HepG2 (cell line): ENCODE results near the gene COX7A1. TPM values are rescaled to one million over a fixed set of nuclear protein-coding genes. Genes with fewer than 3 reads are reported as not detected.
A peak's percentile ranks its signal among the peaks of the same experiment; 100 is the strongest.

Source experiments
- ATAC-seq: fragments of 200-7000 bp; cut with Tn5 transposase; 3 replicates; pipeline ENCODE4 v1.9.1; 2020; ENCODE audit warnings: mild to moderate bottlenecking, moderate library complexity
- BruUV-seq: library from RNA; stranded (reverse); fragments of 400-500 nt; replicated peaks from 2 replicates; lab custom pipeline; 2021; lab: Mats Ljungman, UMichigan
- CTCF ChIA-PET: fragments of 300-600 bp; formaldehyde crosslinking; extraction: SDS; loops from one replicate; lab custom pipeline; 2021; ENCODE audit warnings: low total read pairs, inconsistent platforms, low intra/inter-chr PET ratio; lab: Yijun Ruan, JAX
- POLR2A ChIA-PET: fragments of 350-600 bp; sonication (Branson Sonifier 250); formaldehyde crosslinking; loops from one replicate; lab custom pipeline; 2020; ENCODE audit warnings: antibody characterized with exemption, inconsistent platforms; lab: Yijun Ruan, JAX
- DNase-seq: peaks from one replicate; pipeline ENCODE4 v3.0.0-alpha.2; 2015; ENCODE audit warnings: low spot score
- FAIRE-seq: peaks from 3 replicates; lab custom pipeline; 2011; peaks lifted over from hg19 to GRCh38; lab: Jason Lieb, UNC
- H2AFZ ChIP-seq: one replicate; pipeline ENCODE4 v1.6.1; 2011; ENCODE audit warnings: low read length, inconsistent platforms
- H3K27ac ChIP-seq: fragments of 300-600 bp; 3 replicates; pipeline ENCODE4 v1.8.0; 2011; ENCODE audit warnings: mixed run types, mild to moderate bottlenecking, mixed read lengths, low read length, inconsistent platforms; ENCODE audit not compliant: insufficient read depth; ENCODE audit errors: extremely low read length
- H3K27me3 ChIP-seq, 2 experiments: fragments of 200-600 bp in 1 of 2; 2 replicates in 1 of 2; 3 replicates in 1 of 2; pipeline versions ENCODE4 v1.6.0 to v1.8.0; 2011; ENCODE audit warnings: low read length in 2 of 2, mild to moderate bottlenecking in 2 of 2, moderate library complexity in 2 of 2, inconsistent platforms in 1 of 2; ENCODE audit not compliant: insufficient read depth in 2 of 2, control insufficient read depth in 1 of 2
- H3K36me3 ChIP-seq, 2 experiments: fragments of 200-600 bp in 1 of 2; replicated peaks in 1 of 2; 2 replicates in 1 of 2; 3 replicates in 1 of 2; pipeline versions ENCODE4 v1.5.1 to v1.8.0; 2011; ENCODE audit warnings: low read length in 2 of 2, inconsistent platforms in 1 of 2; ENCODE audit not compliant: insufficient read depth in 2 of 2, control insufficient read depth in 1 of 2
- H3K4me1 ChIP-seq: 2 replicates; pipeline ENCODE4 v1.5.1; 2012; ENCODE audit warnings: low read length, inconsistent platforms; ENCODE audit not compliant: insufficient read depth
- H3K4me2 ChIP-seq: 2 replicates; pipeline ENCODE4 v1.6.0; 2011; ENCODE audit warnings: low read depth, low read length, inconsistent platforms
- H3K4me3 ChIP-seq, 3 experiments: fragments of 200-600 bp in 1 of 3; sonication (generic), shearing (Covaris generic) in 1 of 3; replicated peaks in 1 of 3; 2 replicates each; pipeline ENCODE4 v1.5.1; 2011 to 2016; ENCODE audit warnings: low read length in 3 of 3, inconsistent platforms in 2 of 3, low read depth in 2 of 3, mild to moderate bottlenecking in 2 of 3, control low read depth in 1 of 3, mixed read lengths in 1 of 3; ENCODE audit not compliant: insufficient read depth in 1 of 3
- H3K79me2 ChIP-seq: one replicate; pipeline ENCODE4 v1.6.1; 2011; ENCODE audit warnings: low read length, inconsistent platforms; ENCODE audit not compliant: insufficient read depth
- H3K9ac ChIP-seq: 2 replicates; pipeline ENCODE4 v1.6.0; 2011; ENCODE audit warnings: mild to moderate bottlenecking, low read depth, low read length, inconsistent platforms; ENCODE audit not compliant: insufficient read depth
- H3K9me3 ChIP-seq: 2 replicates; pipeline ENCODE4 v1.5.1; 2012; ENCODE audit warnings: mild to moderate bottlenecking, low read length
- H4K20me1 ChIP-seq: 2 replicates; pipeline ENCODE4 v1.6.0; 2011; ENCODE audit warnings: inconsistent platforms, mild to moderate bottlenecking, low read length, moderate library complexity; ENCODE audit not compliant: insufficient read depth
- ASH2L ChIP-seq: fragments of 300-600, 200-600 bp; sonication (generic); IDR thresholded peaks from 2 replicates; pipeline ENCODE4 v1.7.0; 2017; ENCODE audit warnings: low read depth, mild to moderate bottlenecking, moderate library complexity, mixed read lengths, low read length; ENCODE audit not compliant: insufficient read length
- ATF2 ChIP-seq: sonication (generic); formaldehyde crosslinking; IDR thresholded peaks from 2 replicates; pipeline ENCODE4 v1.4.0; 2020; ENCODE audit warnings: missing genetic modification reagents
- BRF2 ChIP-seq: sonication (generic); formaldehyde crosslinking; IDR thresholded peaks from 2 replicates; pipeline ENCODE4 v1.8.1; 2022; ENCODE audit warnings: mild to moderate bottlenecking, missing genetic modification reagents
- ESRRA ChIP-seq: sonication (generic); formaldehyde crosslinking; IDR thresholded peaks from 2 replicates; pipeline ENCODE4 v1.5.1; 2020; ENCODE audit warnings: mild to moderate bottlenecking, low read depth, missing genetic modification reagents
- HHEX ChIP-seq: IDR thresholded peaks from 2 replicates; pipeline ENCODE4 v1.6.1; 2016; ENCODE audit warnings: control low read depth
- IKZF5 ChIP-seq: IDR thresholded peaks from 2 replicates; pipeline ENCODE4 v1.6.1; 2018; ENCODE audit warnings: missing genetic modification reagents, mild to moderate bottlenecking, missing compliant biosample characterization
- KDM4B ChIP-seq: sonication (generic); formaldehyde crosslinking; IDR thresholded peaks from 2 replicates; pipeline ENCODE4 v1.4.0; 2020; ENCODE audit warnings: missing genetic modification reagents
- RCOR2 ChIP-seq: IDR thresholded peaks from 2 replicates; pipeline ENCODE4 v1.6.1; 2016; ENCODE audit warnings: missing biosample characterization, missing genetic modification reagents
- SP2 ChIP-seq: sonication (generic); formaldehyde crosslinking; IDR thresholded peaks from 2 replicates; pipeline ENCODE4 v1.5.1; 2020; ENCODE audit warnings: mild to moderate bottlenecking, missing genetic modification reagents
- SPEN ChIP-seq: sonication (generic); formaldehyde crosslinking; IDR thresholded peaks from 2 replicates; pipeline ENCODE4 v1.5.1; 2020; ENCODE audit warnings: low read depth, mild to moderate bottlenecking, missing genetic modification reagents
- TMF1 ChIP-seq: sonication (generic); formaldehyde crosslinking; IDR thresholded peaks from 2 replicates; pipeline ENCODE4 v1.8.1; 2022; ENCODE audit warnings: low read depth, missing genetic modification reagents
- ZFP90 ChIP-seq: sonication (generic); formaldehyde crosslinking; IDR thresholded peaks from 2 replicates; pipeline ENCODE4 v1.8.0; 2022; ENCODE audit warnings: missing genetic modification reagents, mild to moderate bottlenecking, inconsistent platforms, borderline replicate concordance
- ZNF367 ChIP-seq: sonication (generic); formaldehyde crosslinking; IDR thresholded peaks from 2 replicates; pipeline ENCODE4 v1.4.0; 2020; ENCODE audit warnings: missing genetic modification reagents, borderline replicate concordance
- ZNF430 ChIP-seq: sonication (generic); formaldehyde crosslinking; IDR thresholded peaks from 2 replicates; pipeline ENCODE4 v1.9.0; 2021; ENCODE audit warnings: mild to moderate bottlenecking, missing genetic modification reagents
- ZNF747 ChIP-seq: sonication (generic); formaldehyde crosslinking; IDR thresholded peaks from 2 replicates; pipeline ENCODE4 v1.8.1; 2023; ENCODE audit warnings: missing genetic modification reagents, mild to moderate bottlenecking, borderline replicate concordance
- ZNF772 ChIP-seq: sonication (generic); formaldehyde crosslinking; IDR thresholded peaks from 2 replicates; pipeline ENCODE4 v1.5.0; 2020; ENCODE audit warnings: mild to moderate bottlenecking, missing genetic modification reagents
- WGBS: methylation state at CpG from one replicate; pipeline ENCODE4 v1.1.6; 2017; ENCODE audit warnings: low lambda C conversion rate; 5-methylcytosine and 5-hydroxymethylcytosine counted together
- in situ Hi-C: cut with HindIII; loops from 2 replicates; pipeline ENCODE4 v1.10.0; 2017; ENCODE audit warnings: low pct_unique_long_range_greater_than_20kb; ENCODE audit not compliant: extremely low pct_ligation_motif_present
- intact Hi-C: fragments of 100-400 bp; cut with micrococcal nuclease; formaldehyde crosslinking; loops from one replicate; pipeline ENCODE4 v1.10.0; 2022; ENCODE audit not compliant: unreplicated experiment
- polyA plus RNA-seq, 8 experiments: library from polyadenylated mRNA; depleted of rRNA in 3 of 8; stranded (reverse) in 7 of 8; unstranded in 1 of 8; fragments of >200 nt; fragmentation: Illumina TruSeq in 4 of 8; extraction: Trizol in 4 of 8; gene quantifications; 2 replicates each; pipeline versions ENCODE4 v1.2.1 to v1.2.3, GENCODE V29; 2011 to 2016; ENCODE audit warnings: low read depth in 4 of 8, missing spikeins in 1 of 8, mixed read lengths in 1 of 8; ENCODE audit not compliant: insufficient read depth in 1 of 8
- total RNA-seq, 5 experiments: library from RNA; depleted of rRNA; stranded (reverse); fragments of >200 nt; fragmentation: Illumina TruSeq; extraction: Trizol; gene quantifications; 2 replicates each; pipeline ENCODE4 v1.2.3, GENCODE V29; 2016; ENCODE audit warnings: low read depth in 1 of 5
- TF ChIP-seq, protein P1 (sequence below): sonication (generic); formaldehyde crosslinking; IDR thresholded peaks from 2 replicates; pipeline ENCODE4 v1.8.0; 2022; ENCODE audit warnings: mild to moderate bottlenecking, missing genetic modification reagents, borderline replicate concordance

COX7A1 gene
- total and polyA plus RNA-seq, 2 of the 13 experiments (the other 11 are each of a cell fraction or from before 2014, with no cell fraction given) = not detected

DNA sequence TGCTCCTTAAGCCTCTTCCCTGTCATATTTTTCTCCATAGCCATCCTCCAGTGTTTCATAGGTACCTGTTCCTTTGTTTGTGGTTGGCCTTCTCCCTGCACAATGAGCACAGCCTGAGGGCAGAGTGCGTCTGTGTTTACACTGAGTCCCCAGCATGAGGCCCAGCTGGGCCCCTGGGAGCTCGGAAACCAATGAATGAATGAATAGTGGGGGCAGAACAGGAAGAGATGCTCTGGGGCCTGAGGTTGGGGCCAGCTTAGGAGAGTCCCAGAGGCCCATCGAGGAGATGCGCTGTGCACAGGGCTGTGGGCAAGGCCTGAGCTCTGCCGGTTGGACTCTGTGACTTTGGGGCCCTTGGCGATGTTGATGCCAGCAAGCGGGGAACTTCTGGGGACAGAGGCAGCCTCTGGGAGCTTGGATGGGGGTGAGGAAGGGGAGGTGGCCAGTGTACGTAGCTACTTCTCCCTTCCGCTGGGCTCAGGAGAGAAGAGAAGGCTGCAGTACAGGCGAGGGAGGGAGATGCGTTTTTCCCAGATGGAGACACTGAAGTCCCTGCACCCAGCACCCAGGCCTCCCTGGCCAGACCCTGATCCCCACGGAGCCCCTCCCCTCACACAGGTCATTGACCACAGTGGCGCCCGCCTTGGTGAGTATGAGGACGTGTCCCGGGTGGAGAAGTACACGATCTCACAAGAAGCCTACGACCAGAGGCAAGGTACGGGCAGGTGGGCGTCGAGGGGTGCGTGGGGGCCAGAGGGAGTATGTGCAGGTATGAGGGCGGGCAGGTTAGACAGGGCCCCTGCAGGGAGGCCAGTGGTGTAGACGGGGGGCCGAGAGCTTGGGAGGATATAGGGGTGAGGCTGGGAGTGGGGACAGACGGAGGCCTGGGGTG lies 31.9 kb downstream of the COX7A1 start:
- FAIRE-seq (peak; percentile 96), DNase-seq (peak; percentile 92), ATAC-seq (peak; percentile 82)
- peaks cover 60% of the 10 kb centered on the region for H3K4me1 ChIP-seq
- no TSS peak for BruUV-seq
- no peak overlapping the region for H2AFZ ChIP-seq
- no peaks in the 10 kb centered on the region for H3K27me3 ChIP-seq
- H3K4me3 ChIP-seq = peak overlapping the region; percentile 58 to 77 (median 64); a peak in 5 of 6 replicates
- no peaks in the 10 kb centered on the region for H3K9me3 ChIP-seq
- in situ Hi-C loops (no loop called here), intact Hi-C loops (loop anchor here (2.0 to 10.0 kb wide), 2 partner anchors 60 to 374 kb away; no protein-coding TSS in a partner anchor)
- ChIA-PET POLR2A (interaction anchor here (0.9 to 3.4 kb wide), 9 partner anchors 9 to 369 kb away, joined by 3 to 36 read pairs (median 8); partner anchors contain the start of genes CAPNS1, THAP8, ZNF146 and ZNF565), CTCF (no interaction called here)
- H3K4me2 ChIP-seq = peak overlapping the region; percentile 91
- peaks cover 25% of the 10 kb centered on the region for H3K79me2 ChIP-seq
- H3K36me3 ChIP-seq = peaks cover 13 to 30% of the 10 kb centered on the region in 2 experiments; a peak in 4 of 5 replicates
- no peaks in the 10 kb centered on the region for H4K20me1 ChIP-seq
- peak overlapping the region; percentile 76 for H3K27ac ChIP-seq
- 13% methylated on average over 22 of the region's 26 CpGs for WGBS
- peak overlapping the region; percentile 63 for H3K9ac ChIP-seq
- TF ChIP-seq SPEN (CRISPR knock-in tag) (peak; percentile 83), SP2 (CRISPR knock-in tag) (no peak), ZNF430 (CRISPR knock-in tag) (peak; percentile 65; the same call in 1 of the 2 replicates), ASH2L (peak; percentile 74), ZNF367 (CRISPR knock-in tag) (no peak), HHEX (peak; percentile 51; the same call in 1 of the 2 replicates), IKZF5 (CRISPR knock-in tag) (peak; percentile 63; the same call in 1 of the 2 replicates), ZFP90 (peak; percentile 52; the same call in 1 of the 2 replicates), ZNF747 (peak; percentile 78; the same call in 1 of the 2 replicates), BRF2 (CRISPR knock-in tag) (peak; percentile 74; the same call in 1 of the 2 replicates), KDM4B (peak; percentile 54; the same call in 1 of the 2 replicates), ZNF772 (CRISPR knock-in tag) (peak; percentile 79; the same call in 1 of the 2 replicates), TMF1 (CRISPR knock-in tag) (peak; percentile 78; the same call in 1 of the 2 replicates), ATF2 (CRISPR knock-in tag) (peak; percentile 80), ESRRA (peak; percentile 49; the same call in 1 of the 2 replicates), RCOR2 (peak; percentile 86)
- TF ChIP-seq, protein P1, sequence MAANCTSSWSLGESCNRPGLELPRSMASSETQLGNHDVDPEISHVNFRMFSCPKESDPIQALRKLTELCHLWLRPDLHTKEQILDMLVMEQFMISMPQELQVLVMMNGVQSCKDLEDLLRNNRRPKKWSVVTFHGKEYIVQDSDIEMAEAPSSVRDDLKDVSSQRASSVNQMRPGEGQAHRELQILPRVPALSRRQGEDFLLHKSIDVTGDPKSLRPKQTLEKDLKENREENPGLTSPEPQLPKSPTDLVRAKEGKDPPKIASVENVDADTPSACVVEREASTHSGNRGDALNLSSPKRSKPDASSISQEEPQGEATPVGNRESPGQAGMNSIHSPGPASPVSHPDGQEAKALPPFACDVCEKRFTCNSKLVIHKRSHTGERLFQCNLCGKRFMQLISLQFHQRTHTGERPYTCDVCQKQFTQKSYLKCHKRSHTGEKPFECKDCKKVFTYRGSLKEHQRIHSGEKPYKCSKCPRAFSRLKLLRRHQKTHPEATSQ = peak; percentile 90
